Measurements from ENCODE around the gene UBA3. TPM values are rescaled to one million over a fixed set of nuclear protein-coding genes. Genes with fewer than 3 reads are reported as not detected.

The UBA3 gene
- total and polyA plus RNA-seq, 2 of the 13 experiments (the other 11 are each of a cell fraction or from before 2014, with no cell fraction given) = 40.7 to 49.0 TPM

DNA sequence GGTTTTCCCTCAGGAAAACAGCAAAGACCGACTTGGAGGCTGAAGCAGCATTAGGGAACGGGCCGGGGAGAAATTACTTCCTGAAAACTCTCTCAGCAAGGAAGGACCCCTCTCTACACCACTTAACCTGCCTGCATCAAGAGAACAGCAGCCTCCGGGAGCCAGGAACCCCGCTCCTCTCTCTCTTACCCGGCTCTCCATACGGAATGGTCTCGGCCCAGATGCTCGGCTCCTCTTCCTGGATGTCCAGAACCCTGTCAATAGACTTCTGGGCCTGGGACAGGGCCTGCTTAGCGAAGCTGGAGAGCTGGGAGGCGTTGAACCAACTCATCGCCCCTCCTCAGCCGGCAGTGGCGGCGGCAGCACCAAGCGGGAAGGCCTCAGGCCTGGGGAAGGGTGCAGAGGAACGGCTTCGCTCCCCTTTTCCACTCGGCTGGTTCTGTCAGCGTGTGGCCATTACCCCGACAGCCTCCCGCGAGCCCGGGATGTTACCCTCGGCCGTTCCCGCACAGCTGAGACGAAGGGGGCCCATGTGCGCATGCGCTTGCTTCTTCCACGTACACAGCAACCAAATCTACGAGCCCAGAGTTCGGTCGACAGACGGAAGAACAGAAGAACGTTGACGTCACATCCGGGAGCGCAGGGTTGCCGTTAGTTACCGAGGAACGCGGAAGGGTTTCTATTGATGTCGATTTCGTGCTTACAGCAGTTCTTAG lies 28.3 kb downstream of the UBA3 start, which contains the start of gene TMF1 (continued):
- TF ChIP-seq IRF9 (CRISPR knock-in tag; IDR thresholded peaks at IDR 0.05; ENCODE audit: borderline replicate concordance) (0 out of 2 replicates have a peak, but pooled peaks have one; percentile 48), ZNF230 (CRISPR knock-in tag; IDR thresholded peaks at IDR 0.05) (peak; percentile 54; the same call in 1 of the 2 replicates), ZFP90 (CRISPR knock-in tag; IDR thresholded peaks at IDR 0.05; ENCODE audit: borderline replicate concordance) (peak; percentile 85; the same call in 1 of the 2 replicates), IRF1 (CRISPR knock-in tag; IDR thresholded peaks at IDR 0.05; ENCODE audit: low read depth) (no peak), GTF3A (CRISPR knock-in tag; conservative IDR thresholded peaks at IDR 0.05) (0 out of 2 replicates have a peak, but pooled peaks have one; percentile 16), ZNF496 (CRISPR knock-in tag; IDR thresholded peaks at IDR 0.05; ENCODE audit: insufficient replicate concordance) (no peak), EP300 (IDR thresholded peaks at IDR 0.05; ENCODE audit: low read depth in 2 of 2, low read length in 2 of 2) (0 out of 4 replicates have a peak, but pooled peaks of 1 of the 2 experiments have one; percentile 21), EP300 (CRISPR knock-in tag; IDR thresholded peaks at IDR 0.05; ENCODE audit: borderline replicate concordance) (no peak), ZNF460 (CRISPR knock-in tag; IDR thresholded peaks at IDR 0.05; ENCODE audit: borderline replicate concordance) (no peak), ZNF670 (CRISPR knock-in tag; IDR thresholded peaks at IDR 0.05; ENCODE audit: borderline replicate concordance) (peak; percentile 36; the same call in 1 of the 2 replicates), ZNF883 (CRISPR knock-in tag; IDR thresholded peaks at IDR 0.05; ENCODE audit: not compliant biosample characterization) (peak; percentile 34), YY1 (IDR thresholded peaks at IDR 0.05; ENCODE audit: insufficient read depth, insufficient replicate concordance, low read depth, low read length) (peak; percentile 53), ZNF558 (CRISPR knock-in tag; IDR thresholded peaks at IDR 0.05; ENCODE audit: borderline replicate concordance) (no peak), CREM (IDR thresholded peaks at IDR 0.05) (peak; percentile 96), CREM (CRISPR knock-in tag; IDR thresholded peaks at IDR 0.05) (0 out of 2 replicates have a peak, but pooled peaks have one; percentile 39), YEATS4 (CRISPR knock-in tag; IDR thresholded peaks at IDR 0.05; ENCODE audit: borderline replicate concordance) (peak; percentile 86), RAD51 (IDR thresholded peaks at IDR 0.05; ENCODE audit: borderline replicate concordance) (no peak), RXRB (CRISPR knock-in tag; IDR thresholded peaks at IDR 0.05; ENCODE audit: borderline replicate concordance) (0 out of 2 replicates have a peak, but pooled peaks have one; percentile 9), ZNF816 (CRISPR knock-in tag; IDR thresholded peaks at IDR 0.05; ENCODE audit: borderline replicate concordance) (peak; percentile 74; the same call in 1 of the 2 replicates), SALL1 (CRISPR knock-in tag; IDR thresholded peaks at IDR 0.05) (peak; percentile 51; the same call in 1 of the 2 replicates), KAT8 (CRISPR knock-in tag; IDR thresholded peaks at IDR 0.05) (peak; percentile 90)
- TF ChIP-seq, protein P1, sequence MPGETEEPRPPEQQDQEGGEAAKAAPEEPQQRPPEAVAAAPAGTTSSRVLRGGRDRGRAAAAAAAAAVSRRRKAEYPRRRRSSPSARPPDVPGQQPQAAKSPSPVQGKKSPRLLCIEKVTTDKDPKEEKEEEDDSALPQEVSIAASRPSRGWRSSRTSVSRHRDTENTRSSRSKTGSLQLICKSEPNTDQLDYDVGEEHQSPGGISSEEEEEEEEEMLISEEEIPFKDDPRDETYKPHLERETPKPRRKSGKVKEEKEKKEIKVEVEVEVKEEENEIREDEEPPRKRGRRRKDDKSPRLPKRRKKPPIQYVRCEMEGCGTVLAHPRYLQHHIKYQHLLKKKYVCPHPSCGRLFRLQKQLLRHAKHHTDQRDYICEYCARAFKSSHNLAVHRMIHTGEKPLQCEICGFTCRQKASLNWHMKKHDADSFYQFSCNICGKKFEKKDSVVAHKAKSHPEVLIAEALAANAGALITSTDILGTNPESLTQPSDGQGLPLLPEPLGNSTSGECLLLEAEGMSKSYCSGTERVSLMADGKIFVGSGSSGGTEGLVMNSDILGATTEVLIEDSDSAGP (CRISPR knock-in tag; IDR thresholded peaks at IDR 0.05; ENCODE audit: borderline replicate concordance) = peak; percentile 74; the same call in 1 of the 2 replicates
- TF ChIP-seq, protein P2, sequence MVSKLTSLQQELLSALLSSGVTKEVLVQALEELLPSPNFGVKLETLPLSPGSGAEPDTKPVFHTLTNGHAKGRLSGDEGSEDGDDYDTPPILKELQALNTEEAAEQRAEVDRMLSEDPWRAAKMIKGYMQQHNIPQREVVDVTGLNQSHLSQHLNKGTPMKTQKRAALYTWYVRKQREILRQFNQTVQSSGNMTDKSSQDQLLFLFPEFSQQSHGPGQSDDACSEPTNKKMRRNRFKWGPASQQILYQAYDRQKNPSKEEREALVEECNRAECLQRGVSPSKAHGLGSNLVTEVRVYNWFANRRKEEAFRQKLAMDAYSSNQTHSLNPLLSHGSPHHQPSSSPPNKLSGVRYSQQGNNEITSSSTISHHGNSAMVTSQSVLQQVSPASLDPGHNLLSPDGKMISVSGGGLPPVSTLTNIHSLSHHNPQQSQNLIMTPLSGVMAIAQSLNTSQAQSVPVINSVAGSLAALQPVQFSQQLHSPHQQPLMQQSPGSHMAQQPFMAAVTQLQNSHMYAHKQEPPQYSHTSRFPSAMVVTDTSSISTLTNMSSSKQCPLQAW (CRISPR knock-in tag; IDR thresholded peaks at IDR 0.05) = peak; percentile 85
